Transverse colon (tissue), 4 donors: Measurements from ENCODE around the gene PLTP. TPM values are rescaled to one million over a fixed set of nuclear protein-coding genes. Genes with fewer than 3 reads are reported as not detected.
A peak's percentile ranks its signal among the peaks of the same experiment; 100 is the strongest.

Source experiments
- DNase-seq: peaks from one replicate; pipeline ENCODE4 v3.0.0-alpha.2; 2019
- H3K27ac ChIP-seq, 4 donors: fragments of 200-600 bp; sonication (generic); 2 replicates each; pipeline ENCODE4 v1.5.1; 2016 to 2018; ENCODE audit warnings: inconsistent platforms in 4 of 4
- H3K27me3 ChIP-seq: fragments of 200-600 bp; sonication (generic); 2 replicates; pipeline ENCODE4 v1.5.1; 2017; ENCODE audit warnings: inconsistent platforms
- H3K36me3 ChIP-seq, 4 donors: fragments of 200-600 bp; sonication (generic); 2 replicates each; pipeline ENCODE4 v1.5.1; 2017 to 2019; ENCODE audit warnings: inconsistent platforms in 4 of 4
- H3K4me1 ChIP-seq, 4 donors: fragments of 200-600 bp; sonication (generic); 2 replicates each; pipeline ENCODE4 v1.5.1; 2017 to 2020; ENCODE audit warnings: inconsistent platforms in 4 of 4
- H3K4me3 ChIP-seq, 4 donors: fragments of 200-600 bp; sonication (generic); 1 replicate in 1 of 4; 2 replicates in 3 of 4; pipeline versions ENCODE4 v1.5.1 to v1.6.1; 2017 to 2019; ENCODE audit warnings: inconsistent platforms in 4 of 4
- H3K9me3 ChIP-seq, 2 donors: fragments of 200-600 bp; sonication (generic); 2 replicates each; pipeline ENCODE4 v1.5.1; 2017 to 2019; ENCODE audit warnings: inconsistent platforms in 2 of 2
- CTCF ChIP-seq, 5 experiments: fragments of 200-600 bp in 3 of 5; fragments of 450-650 bp in 2 of 5; sonication (generic) in 3 of 5; IDR thresholded peaks; 1 replicate in 2 of 5; 2 replicates in 3 of 5; pipeline ENCODE4 v1.5.1; 2016 to 2017; ENCODE audit warnings: antibody characterized with exemption in 5 of 5, inconsistent platforms in 3 of 5, mild to moderate bottlenecking in 2 of 5, moderate library complexity in 1 of 5
- EP300 ChIP-seq: sonication (generic); formaldehyde crosslinking; IDR thresholded peaks from one replicate; pipeline ENCODE4 v1.6.1; 2017; ENCODE audit warnings: antibody characterized with exemption, low read depth
- POLR2A ChIP-seq: fragments of 450-650 bp; IDR thresholded peaks from one replicate; pipeline ENCODE4 v1.6.1; 2016; ENCODE audit warnings: antibody characterized with exemption, mild to moderate bottlenecking, moderate library complexity
- POLR2AphosphoS5 ChIP-seq, 3 donors: sonication (generic); formaldehyde crosslinking; IDR thresholded peaks; one replicate each; pipeline ENCODE4 v1.6.1; 2016; ENCODE audit warnings: antibody characterized with exemption in 3 of 3
- WGBS, 2 donors: methylation state at CpG; one replicate each; pipeline ENCODE4 v1.1.5; 2018; ENCODE audit warnings: low coverage in 1 of 2; 5-methylcytosine and 5-hydroxymethylcytosine counted together
- in situ Hi-C, 4 donors: fragments of 200-750 bp; cut with MboI; loops; one replicate each; pipeline versions ENCODE4 v1.15.0 to v1.15.1; 2017; ENCODE audit warnings: low sequenced_read_pairs in 3 of 4, low pct_ligation_motif_present in 1 of 4, low pct_unique_long_range_greater_than_20kb in 1 of 4
- intact Hi-C: fragments of 100-400 bp; cut with DNase I; formaldehyde crosslinking; loops from one replicate; pipeline ENCODE4 v1.15.1; 2023; ENCODE audit warnings: low total_unique reads
- total RNA-seq, 4 donors: library from RNA; depleted of rRNA; stranded (reverse); fragments of >200 nt; gene quantifications; one replicate each; pipeline ENCODE4 v1.1.0, GENCODE V29; 2016

The PLTP gene
- total RNA-seq, 4 donors from 2014 or later = 17.7 to 79.9 (median 59.9) TPM

GRCh38 chr20:45892049-45892825 is 19.7 kb downstream of the PLTP start:
- WGBS, 2 donors = 71 to 77% methylated on average over 3 to 9 of the region's 9 CpGs
- Histone ChIP-seq H3K4me1 (peaks cover 15 to 41% (median 32%) of the 10 kb centered on the region in 4 donors), H3K9me3 (no peaks in the 10 kb centered on the region), H3K27ac (peak overlapping the region; percentile 87 to 90 (median 88)), H3K36me3 (peaks cover 0 to 26% (median 5%) of the 10 kb centered on the region in 4 donors), H3K4me3 (peak overlapping the region; percentile 70 to 84 (median 76)), H3K27me3 (no peaks in the 10 kb centered on the region)
- in situ Hi-C loops (no loop called here), intact Hi-C loops (loop anchor here (10.0 kb wide), 1 partner anchor 97 kb away; the partner anchor contains the start of genes DNTTIP1 and WFDC3)
- DNase-seq = peak; percentile 40
- TF ChIP-seq CTCF (IDR thresholded peaks at IDR 0.05) = no peak
- TF ChIP-seq POLR2AphosphoS5 (IDR thresholded peaks at IDR 0.05) = no peak
- no peak for TF ChIP-seq EP300
- no peak for TF ChIP-seq POLR2A

- no peaks in the 10 kb centered on the region for H3K9me3 ChIP-seq
- intact Hi-C loops = loop anchor here (1.0 to 10.0 kb wide), 2 partner anchors 80 to 96 kb away; partner anchors contain the start of genes DNTTIP1 and WFDC3
- WGBS, 2 donors = 1% methylated on average over 18 of the region's 78 CpGs; no CpG with 5 or more reads in 1 of the 2 donors
- peak within 1 kb of the TSS; percentile 70 to 84 (median 76) for H3K4me3 ChIP-seq
- peak; percentile 97 for DNase-seq
- peaks cover 15 to 41% (median 32%) of the 10 kb centered on the region in 4 donors for H3K4me1 ChIP-seq
- TF ChIP-seq POLR2A (peak; percentile 73), POLR2AphosphoS5 (IDR thresholded peaks at IDR 0.05) (peak; percentile 91 to 93 (median 92)), CTCF (IDR thresholded peaks at IDR 0.05) (peak in 1 of 5 experiments; percentile 8), EP300 (peak; percentile 58)
- in situ Hi-C loops = no loop called here
- H3K36me3 ChIP-seq = peaks cover 0 to 18% (median 2%) of the 10 kb centered on the region in 4 donors
- H3K27ac ChIP-seq = peak within 1 kb of the TSS; percentile 87 to 90 (median 88)
- H3K27me3 ChIP-seq = no peaks in the 10 kb centered on the region
Observed at GRCh38 chr20:45890985-45891983, 20.7 kb downstream of the PLTP start, which contains the start of the genes CTSA and NEURL2. CTSA (plus strand) TSS chr20:45891335; CDS start chr20:45891569, 234 bp downstream. NEURL2 (minus strand) TSS chr20:45891208; CDS start chr20:45890991, 217 bp downstream.

GRCh38 chr20:45890077-45890984 is 21.6 kb downstream of the PLTP start:
- peak overlapping the region; percentile 87 to 90 (median 88) for H3K27ac ChIP-seq
- intact Hi-C loops = loop anchor here (1.0 to 10.0 kb wide), 2 partner anchors 81 to 96 kb away; partner anchors contain the start of genes DNTTIP1 and WFDC3
- peaks cover 15 to 41% (median 32%) of the 10 kb centered on the region in 4 donors for H3K4me1 ChIP-seq
- peak overlapping the region; percentile 70 to 84 (median 76) for H3K4me3 ChIP-seq
- peak; percentile 57 to 74 (median 61) for TF ChIP-seq CTCF (IDR thresholded peaks at IDR 0.05)
- no peak for TF ChIP-seq POLR2A
- peak in 2 of 3 donors; percentile 22 to 49 for TF ChIP-seq POLR2AphosphoS5 (IDR thresholded peaks at IDR 0.05)
- peaks cover 0 to 12% (median 2%) of the 10 kb centered on the region in 4 donors for H3K36me3 ChIP-seq
- peak; percentile 85 for DNase-seq
- H3K27me3 ChIP-seq = no peaks in the 10 kb centered on the region
- in situ Hi-C loops = no loop called here
- 5% methylated on average over 45 of the region's 79 CpGs; no CpG with 5 or more reads in 1 of the 2 donors for WGBS, 2 donors
- no peaks in the 10 kb centered on the region for H3K9me3 ChIP-seq
